Measurements from ENCODE around the gene SIM2. TPM values are rescaled to one million over a fixed set of nuclear protein-coding genes. Genes with fewer than 3 reads are reported as not detected.

SIM2 gene
- total and polyA plus RNA-seq, 2 of the 13 experiments (the other 11 are each of a cell fraction or from before 2014, with no cell fraction given): 0.36 to 0.53 TPM

GRCh38 chr21:36668713-36669112 lies 30.2 kb upstream of the SIM2 start:
- Histone ChIP-seq H2AFZ (ENCODE audit: low read length) (no peak overlapping the region), H3K4me1 (ENCODE audit: insufficient read depth, low read length) (peaks cover 13% of the 10 kb centered on the region; the same call in 1 of the 2 replicates), H3K79me2 (ENCODE audit: insufficient read depth, low read length) (no peaks in the 10 kb centered on the region), H3K9me3 (ENCODE audit: low read length) (no peaks in the 10 kb centered on the region), H3K9ac (ENCODE audit: insufficient read depth, low read depth, low read length) (no peak overlapping the region), H3K36me3 (replicated peaks in 1 of 2; ENCODE audit: control insufficient read depth in 1 of 2, insufficient read depth in 2 of 2, low read length in 2 of 2) (no peaks in the 10 kb centered on the region), H3K4me2 (ENCODE audit: low read depth, low read length) (no peak overlapping the region), H3K4me3 (replicated peaks in 1 of 3; ENCODE audit: insufficient read depth in 1 of 3, low read depth in 2 of 3, low read length in 3 of 3) (no peak overlapping the region), H3K27me3 (ENCODE audit: control insufficient read depth in 1 of 2, insufficient read depth in 2 of 2, low read length in 2 of 2) (peaks cover 3 to 35% of the 10 kb centered on the region in 2 experiments; a peak in 3 of 5 replicates), H4K20me1 (ENCODE audit: insufficient read depth, low read length) (no peaks in the 10 kb centered on the region), H3K27ac (ENCODE audit: extremely low read length, insufficient read depth, low read length) (no peak overlapping the region)
- ATAC-seq (no peak; the same call in 2 of the 3 replicates), DNase-seq (ENCODE audit: low spot score) (no peak), FAIRE-seq (no peak)
- ChIA-PET POLR2A (no interaction called here), CTCF (ENCODE audit: low intra/inter-chr PET ratio, low total read pairs) (no interaction called here)
- intact Hi-C loops (cut with micrococcal nuclease; ENCODE audit: unreplicated experiment) (no loop called here), in situ Hi-C loops (cut with HindIII; ENCODE audit: extremely low pct_ligation_motif_present, low pct_unique_long_range_greater_than_20kb) (no loop called here)
- BruUV-seq (replicated peaks): no TSS peak
- TF ChIP-seq ISL2 (CRISPR knock-in tag; IDR thresholded peaks at IDR 0.05): no peak
- TF ChIP-seq ZKSCAN1 (IDR thresholded peaks at IDR 0.05; ENCODE audit: low read length): no peak
- TF ChIP-seq, protein P1, sequence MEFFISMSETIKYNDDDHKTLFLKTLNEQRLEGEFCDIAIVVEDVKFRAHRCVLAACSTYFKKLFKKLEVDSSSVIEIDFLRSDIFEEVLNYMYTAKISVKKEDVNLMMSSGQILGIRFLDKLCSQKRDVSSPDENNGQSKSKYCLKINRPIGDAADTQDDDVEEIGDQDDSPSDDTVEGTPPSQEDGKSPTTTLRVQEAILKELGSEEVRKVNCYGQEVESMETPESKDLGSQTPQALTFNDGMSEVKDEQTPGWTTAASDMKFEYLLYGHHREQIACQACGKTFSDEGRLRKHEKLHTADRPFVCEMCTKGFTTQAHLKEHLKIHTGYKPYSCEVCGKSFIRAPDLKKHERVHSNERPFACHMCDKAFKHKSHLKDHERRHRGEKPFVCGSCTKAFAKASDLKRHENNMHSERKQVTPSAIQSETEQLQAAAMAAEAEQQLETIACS (CRISPR knock-in tag; IDR thresholded peaks at IDR 0.05): no peak
- TF ChIP-seq ZBTB44 (CRISPR knock-in tag; IDR thresholded peaks at IDR 0.05): no peak
- no peak for TF ChIP-seq POLR2G (IDR thresholded peaks at IDR 0.05; ENCODE audit: low read depth, low read length)
- TF ChIP-seq NFRKB (IDR thresholded peaks at IDR 0.05): no peak
- no peak for TF ChIP-seq SNRNP70 (IDR thresholded peaks at IDR 0.05; ENCODE audit: low read depth, low read length)
- no peak for TF ChIP-seq DBP (CRISPR knock-in tag; IDR thresholded peaks at IDR 0.05; ENCODE audit: not compliant biosample characterization)
- no peak for TF ChIP-seq SP4 (CRISPR knock-in tag; IDR thresholded peaks at IDR 0.05)
- no peak for TF ChIP-seq SMYD3 (CRISPR knock-in tag; IDR thresholded peaks at IDR 0.05)
- no peak for TF ChIP-seq GZF1 (CRISPR knock-in tag; IDR thresholded peaks at IDR 0.05)
- TF ChIP-seq, protein P2, sequence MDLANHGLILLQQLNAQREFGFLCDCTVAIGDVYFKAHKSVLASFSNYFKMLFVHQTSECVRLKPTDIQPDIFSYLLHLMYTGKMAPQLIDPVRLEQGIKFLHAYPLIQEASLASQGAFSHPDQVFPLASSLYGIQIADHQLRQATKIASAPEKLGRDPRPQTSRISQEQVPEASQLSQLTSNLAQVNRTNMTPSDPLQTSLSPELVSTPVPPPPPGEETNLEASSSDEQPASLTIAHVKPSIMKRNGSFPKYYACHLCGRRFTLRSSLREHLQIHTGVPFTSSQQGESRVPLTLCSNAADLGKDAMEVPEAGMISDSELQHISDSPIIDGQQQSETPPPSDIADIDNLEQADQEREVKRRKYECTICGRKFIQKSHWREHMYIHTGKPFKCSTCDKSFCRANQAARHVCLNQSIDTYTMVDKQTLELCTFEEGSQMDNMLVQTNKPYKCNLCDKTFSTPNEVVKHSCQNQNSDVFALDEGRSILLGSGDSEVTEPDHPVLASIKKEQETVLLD (CRISPR knock-in tag; IDR thresholded peaks at IDR 0.05; ENCODE audit: low read depth): no peak
- no peak for TF ChIP-seq HOXD1 (CRISPR knock-in tag; IDR thresholded peaks at IDR 0.05)
- TF ChIP-seq ZNF496 (CRISPR knock-in tag; IDR thresholded peaks at IDR 0.05; ENCODE audit: insufficient replicate concordance): no peak
- TF ChIP-seq ZNF597 (CRISPR knock-in tag; IDR thresholded peaks at IDR 0.05): no peak
- TF ChIP-seq TFAP4 (IDR thresholded peaks at IDR 0.05; ENCODE audit: borderline replicate concordance, low read depth): no peak
- WGBS (ENCODE audit: low lambda C conversion rate): no CpG with 5 or more reads among the region's 9 CpGs

All from HepG2 (cell line).